NCI-H774 (cell line): ENCODE measurements around the gene PAK5.

Experiments
- DNase-seq: peaks from one replicate; lab custom pipeline; 2025; lab: John Stamatoyannopoulos, UW

The PAK5 gene

GRCh38 chr20:9517297-9518162 is 321.3 kb downstream of the PAK5 start:
- DNase-seq, result no peak

- no peak for DNase-seq
Observed at GRCh38 chr20:9516234-9516871, 322.5 kb downstream of the PAK5 start.

GRCh38 chr20:9515741-9516233 is 323.1 kb downstream of the PAK5 start:
- DNase-seq, result no peak

- DNase-seq, result no peak
Observed at GRCh38 chr20:9515214-9515585, 323.7 kb downstream of the PAK5 start.

- DNase-seq, result no peak
Observed at GRCh38 chr20:9514461-9515213, 324.2 kb downstream of the PAK5 start, which contains the start of gene LAMP5. Gene LAMP5 (plus strand): TSS chr20:9514590. CDS start chr20:9514853, 263 bp downstream.

GRCh38 chr20:9514072-9514460 is 324.8 kb downstream of the PAK5 start:
- DNase-seq, result no peak

- no peak for DNase-seq
Observed at GRCh38 chr20:9510911-9511310, 328.0 kb downstream of the PAK5 start.

GRCh38 chr20:9509246-9509645 is 329.6 kb downstream of the PAK5 start:
- no peak for DNase-seq

GRCh38 chr20:9508696-9509178 is 330.1 kb downstream of the PAK5 start:
- DNase-seq, result no peak

- no peak for DNase-seq
Observed at GRCh38 chr20:9508240-9508661, 330.6 kb downstream of the PAK5 start.

- no peak for DNase-seq
Observed at GRCh38 chr20:9507544-9508239, 331.2 kb downstream of the PAK5 start.

GRCh38 chr20:9506964-9507369 is 331.9 kb downstream of the PAK5 start:
- no peak for DNase-seq

- no peak for DNase-seq
Observed at GRCh38 chr20:9506280-9506821, 332.5 kb downstream of the PAK5 start.

- no peak for DNase-seq
Observed at GRCh38 chr20:9503526-9504245, 335.2 kb downstream of the PAK5 start.

GRCh38 chr20:9501473-9501872 is 337.4 kb downstream of the PAK5 start:
- DNase-seq, result no peak

- no peak for DNase-seq
Observed at GRCh38 chr20:9500121-9500520, 338.8 kb downstream of the PAK5 start.

GRCh38 chr20:9499126-9499899 is 339.6 kb downstream of the PAK5 start:
- no peak for DNase-seq

GRCh38 chr20:9498322-9498721 is 340.6 kb downstream of the PAK5 start:
- DNase-seq, result no peak

GRCh38 chr20:9496155-9496554 is 342.7 kb downstream of the PAK5 start:
- DNase-seq, result no peak

- DNase-seq, result no peak
Observed at GRCh38 chr20:9495701-9496100, 343.2 kb downstream of the PAK5 start.
